T47D (cell line): ENCODE data around the gene USF2.

Experiments used
- DNase-seq, 2 experiments: peaks; one replicate each; pipeline versions ENCODE4 v3.0.0 to v3.0.0-alpha.2; 2011 to 2012; ENCODE audit warnings: low read depth in 1 of 2, low spot score in 1 of 2
- JUND ChIP-seq: IDR thresholded peaks from 2 replicates; pipeline ENCODE4 v1.6.1; 2012; ENCODE audit warnings: low read depth
- in situ Hi-C: cut with HindIII; loops from 2 replicates; pipeline ENCODE4 v1.10.0; 2016; ENCODE audit warnings: low sequenced_read_pairs, low pct_unique_long_range_greater_than_20kb

Gene USF2

DNA sequence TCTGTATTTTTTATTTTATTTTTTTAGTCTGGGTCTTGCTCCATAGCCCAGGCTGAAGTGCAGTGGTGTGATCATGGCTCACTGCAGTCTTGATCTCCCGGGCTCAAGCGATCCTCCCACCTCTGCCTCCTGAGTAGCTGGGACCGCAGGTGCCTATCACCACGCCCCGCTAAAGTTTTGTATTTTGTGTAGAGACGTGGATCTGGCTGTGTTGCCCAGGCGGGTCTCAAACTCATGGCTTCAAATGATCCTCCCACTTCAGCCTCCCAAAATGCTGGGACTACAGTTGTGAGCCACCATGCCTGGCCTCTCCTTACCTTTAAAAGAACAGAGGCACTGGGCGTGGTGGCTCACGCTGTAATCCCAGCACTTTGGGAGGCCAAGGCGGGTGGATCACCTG, 19.0 kb downstream of the USF2 start:
- in situ Hi-C loops: no loop called here
- no peak for TF ChIP-seq JUND

DNA sequence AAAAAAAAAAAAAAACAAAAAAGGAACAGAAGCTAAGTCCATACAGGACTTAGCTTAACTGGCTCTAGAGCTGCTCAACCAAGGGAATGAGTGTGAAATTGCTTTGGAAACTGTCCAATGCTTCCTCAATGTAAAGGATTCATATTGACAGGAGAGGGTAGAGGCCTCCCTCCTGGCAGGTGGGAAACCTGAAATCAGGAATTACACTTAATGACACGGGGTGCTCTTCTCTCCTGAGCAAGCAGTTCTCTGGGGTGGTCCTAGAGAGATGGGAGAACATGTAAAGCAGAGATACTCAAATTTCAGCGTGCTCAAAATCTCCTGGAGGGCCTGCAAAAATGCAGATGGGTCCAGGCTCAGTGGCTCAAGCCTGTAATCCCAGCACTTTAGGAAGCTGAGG, 19.6 kb downstream of the USF2 start:
- no peak for DNase-seq
- TF ChIP-seq JUND: no peak
- in situ Hi-C loops: no loop called here

More for the DNA sequence above, 19.0 kb downstream of the USF2 start:
- DNase-seq: no peak

DNA sequence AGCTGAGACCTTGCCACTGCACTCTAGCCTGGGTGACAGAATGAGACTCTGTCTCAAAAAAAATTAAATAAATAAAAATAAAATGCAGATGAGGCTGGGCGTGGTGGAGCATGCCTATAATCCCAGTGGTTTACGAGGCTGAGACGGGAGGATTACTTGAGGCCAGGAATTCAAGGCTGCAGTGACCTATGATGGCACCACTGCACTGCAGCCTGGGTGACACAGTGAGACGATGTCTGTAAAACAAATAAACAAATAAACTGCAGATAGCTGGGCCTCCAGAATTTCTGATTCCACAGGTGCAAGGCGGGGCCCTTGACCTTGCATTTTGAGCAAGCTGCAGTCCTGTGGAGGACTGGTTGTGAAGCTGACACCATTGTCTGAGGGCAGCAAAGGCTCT, 20.1 kb downstream of the USF2 start:
- in situ Hi-C loops: no loop called here
- TF ChIP-seq JUND: no peak
- DNase-seq: no peak

DNA sequence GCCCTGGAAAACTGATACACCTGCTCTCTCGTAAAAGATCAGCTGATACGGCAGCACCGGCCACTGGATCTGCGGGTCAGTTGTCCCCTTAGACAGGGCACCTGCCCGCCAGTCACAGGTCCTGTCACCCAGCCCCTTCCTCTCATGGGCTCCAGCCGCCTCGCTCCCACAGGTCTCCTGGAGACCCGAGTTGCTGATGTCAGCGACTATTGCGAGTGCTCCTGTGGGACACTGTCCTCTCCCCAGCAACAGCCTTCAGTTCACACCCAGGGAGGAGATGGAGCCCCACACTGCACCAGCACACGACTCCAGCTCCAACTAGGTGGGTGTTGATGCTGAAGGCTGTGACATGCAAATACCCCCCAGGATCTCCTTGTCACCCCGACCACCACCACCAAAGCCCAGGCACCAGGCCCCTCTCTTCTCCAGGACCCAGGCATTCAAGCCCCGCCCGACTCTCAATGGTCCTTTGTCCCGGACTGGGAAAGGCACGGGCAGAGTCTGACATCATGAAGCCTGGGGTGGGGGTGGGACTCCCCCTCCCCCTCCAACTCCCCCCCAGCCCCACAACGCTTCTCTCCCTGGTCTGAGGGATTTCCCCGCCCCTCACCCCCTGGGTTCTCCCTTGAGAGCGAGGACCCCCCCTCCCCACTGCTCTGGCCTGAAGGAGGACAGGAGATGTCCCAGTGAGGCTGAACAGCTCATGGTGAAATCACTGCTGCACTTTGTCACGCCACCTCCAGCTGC, 21.8 kb downstream of the USF2 start:
- no peak for DNase-seq
- in situ Hi-C loops: no loop called here
- TF ChIP-seq JUND: no peak

DNA sequence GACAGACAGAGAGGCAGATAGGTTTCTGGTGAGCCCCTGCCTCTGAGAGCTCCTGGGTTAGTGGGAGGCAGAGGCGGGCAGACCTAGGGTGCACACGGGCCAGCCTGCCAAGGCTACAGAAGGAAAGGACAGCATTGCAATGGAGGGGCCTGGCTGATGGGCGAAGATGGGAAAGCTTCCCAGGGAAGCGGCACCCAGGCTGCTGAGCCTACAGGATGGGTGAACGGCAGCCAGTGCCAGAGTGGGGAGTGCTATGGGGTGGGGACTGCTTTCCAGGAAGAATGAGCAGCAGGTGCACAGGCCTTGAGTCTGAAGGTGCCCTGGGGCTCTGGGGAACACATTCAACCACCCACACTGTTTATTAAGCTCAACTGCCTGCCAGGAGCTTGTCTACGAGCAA, 22.5 kb downstream of the USF2 start:
- TF ChIP-seq JUND: no peak
- in situ Hi-C loops: no loop called here
- DNase-seq: peak in 1 of 2 experiments; percentile 63

DNA sequence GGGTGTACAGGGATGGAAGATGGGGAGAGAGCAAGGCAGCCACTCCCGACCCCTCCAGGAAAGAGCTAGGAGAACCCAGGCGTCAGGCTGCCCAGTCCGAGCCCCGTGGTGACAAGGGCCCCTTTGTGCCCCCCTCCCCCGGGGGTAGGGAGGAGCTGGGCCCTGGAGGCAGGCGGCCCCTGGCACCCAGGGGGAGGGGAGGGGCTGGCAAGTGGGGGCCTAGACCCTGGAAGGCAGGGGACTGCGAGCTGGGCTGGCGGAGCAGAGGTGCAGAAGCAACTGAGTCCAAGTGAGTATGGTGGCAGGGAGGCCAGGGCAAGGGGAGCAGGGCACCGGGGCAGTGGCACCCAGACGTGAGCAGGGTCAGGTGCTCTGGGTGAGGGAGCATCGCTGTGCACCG, 23.2 kb downstream of the USF2 start, which contains the start of gene MAG:
MAG (plus strand) TSS at position 246 of the 400 bp plus-strand sequence. CDS start 3,248 bp downstream, outside the sequence.
- in situ Hi-C loops: no loop called here

DNA sequence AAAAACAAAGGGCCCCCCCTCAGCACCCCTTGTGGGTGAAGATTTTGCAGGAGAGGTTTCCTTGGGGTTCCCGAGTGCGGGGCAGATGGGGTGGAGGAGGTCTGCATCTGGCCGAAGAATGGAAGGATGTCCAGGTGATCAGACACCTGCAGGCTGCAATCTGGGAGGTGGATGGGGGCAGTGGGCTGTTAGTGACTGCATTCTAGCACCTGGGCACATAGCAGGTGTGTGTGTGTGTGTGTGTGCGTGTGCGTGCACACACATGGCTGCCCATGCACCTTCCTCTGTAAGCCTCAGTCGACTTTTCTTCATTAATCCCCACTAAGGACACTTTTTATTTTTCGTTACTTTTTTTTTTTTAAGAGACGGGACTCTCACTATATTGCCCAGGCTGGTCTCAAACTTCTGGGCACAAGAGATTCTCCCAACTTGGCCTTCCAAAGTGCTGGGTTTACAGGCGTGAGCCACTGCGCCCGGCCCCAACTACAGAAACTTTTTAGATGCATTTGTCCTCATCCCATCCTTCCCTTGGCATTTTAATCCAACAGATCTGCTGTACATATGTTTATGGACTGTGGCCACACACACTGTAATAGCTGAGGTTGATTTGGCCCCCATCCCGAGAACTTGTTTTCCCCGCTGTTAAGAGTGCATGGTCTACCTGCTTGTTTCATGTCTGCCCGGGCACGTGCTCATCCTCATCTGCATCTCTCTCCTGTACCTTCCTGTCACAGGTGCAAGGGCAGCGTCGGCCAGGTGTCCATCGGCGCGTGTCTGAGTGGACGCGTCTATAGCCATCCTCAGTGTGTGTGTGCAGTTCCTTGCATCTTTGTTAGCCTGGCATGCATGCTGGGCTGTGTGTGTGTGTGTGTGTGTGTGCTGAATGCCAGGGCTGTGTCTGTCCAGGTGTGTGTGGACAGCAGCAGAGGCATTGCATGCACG, 23.9 kb downstream of the USF2 start:
- no peak for DNase-seq
- TF ChIP-seq JUND: no peak
- in situ Hi-C loops: no loop called here

More for the DNA sequence above, 23.2 kb downstream of the USF2 start, which contains the start of gene MAG:
- TF ChIP-seq JUND: no peak
- DNase-seq: no peak

DNA sequence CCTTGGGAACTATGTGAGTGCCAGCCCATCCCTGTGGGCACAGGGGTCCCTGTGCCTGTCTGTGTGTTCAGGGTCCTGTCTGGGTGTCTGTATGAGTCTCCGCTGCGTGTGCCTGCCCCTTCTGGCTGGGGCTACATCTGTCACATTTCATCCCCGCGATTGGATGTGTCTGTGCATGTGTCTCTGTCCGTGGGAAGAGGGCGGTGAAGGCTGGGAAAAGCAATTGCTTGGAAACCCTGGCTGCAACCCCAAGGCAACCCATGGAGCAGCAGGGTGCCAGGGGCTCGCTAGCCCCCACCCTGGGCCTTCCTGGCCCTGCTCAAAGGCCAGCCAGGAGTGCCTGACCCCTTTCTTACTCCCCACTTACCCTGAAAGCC, 24.6 kb downstream of the USF2 start:
- no peak for DNase-seq

DNA sequence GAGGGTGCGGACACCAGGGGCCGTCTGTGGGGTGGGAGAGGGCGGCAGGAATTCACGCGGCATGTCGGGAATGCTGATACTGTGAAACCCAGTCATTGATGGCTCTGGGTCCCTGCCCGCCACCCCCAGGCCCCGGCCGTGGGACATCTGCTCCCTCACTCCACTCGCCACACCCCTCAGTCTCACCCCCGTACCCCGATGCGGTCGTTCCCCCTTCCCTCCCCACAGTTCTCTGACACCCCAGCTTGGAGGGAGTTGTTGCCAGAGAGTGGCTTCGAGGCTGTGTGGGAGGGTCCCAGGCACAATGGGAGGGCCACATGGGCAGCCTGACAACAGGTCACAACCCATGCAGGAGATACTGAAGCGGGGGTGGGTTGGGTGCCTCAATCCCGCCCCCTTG, 25.0 kb downstream of the USF2 start:
- in situ Hi-C loops: no loop called here
- DNase-seq: no peak

More for the DNA sequence above, 24.6 kb downstream of the USF2 start:
- no peak for TF ChIP-seq JUND
- in situ Hi-C loops: no loop called here

DNA sequence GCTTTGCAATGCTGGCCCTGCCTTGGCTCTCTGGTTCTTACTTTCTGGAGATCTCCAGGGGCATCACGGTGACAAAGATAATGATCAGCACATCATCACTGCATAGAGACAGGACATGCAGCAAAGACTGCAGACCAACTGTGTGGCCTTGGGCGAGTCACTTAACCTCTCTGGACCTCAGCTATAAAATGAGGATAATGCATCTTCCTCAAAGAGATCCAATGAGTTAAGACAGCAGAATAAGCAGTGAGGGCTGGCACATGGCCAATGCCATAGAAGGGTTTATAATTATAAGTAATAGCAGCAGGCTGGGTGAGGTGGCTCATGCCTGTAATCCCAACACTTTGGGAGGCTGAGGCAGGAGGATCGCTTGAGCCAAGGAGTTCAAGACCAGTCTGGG, 25.6 kb downstream of the USF2 start:
- no peak for DNase-seq
- no peak for TF ChIP-seq JUND
- in situ Hi-C loops: no loop called here

More for the DNA sequence above, 25.0 kb downstream of the USF2 start:
- TF ChIP-seq JUND: no peak

DNA sequence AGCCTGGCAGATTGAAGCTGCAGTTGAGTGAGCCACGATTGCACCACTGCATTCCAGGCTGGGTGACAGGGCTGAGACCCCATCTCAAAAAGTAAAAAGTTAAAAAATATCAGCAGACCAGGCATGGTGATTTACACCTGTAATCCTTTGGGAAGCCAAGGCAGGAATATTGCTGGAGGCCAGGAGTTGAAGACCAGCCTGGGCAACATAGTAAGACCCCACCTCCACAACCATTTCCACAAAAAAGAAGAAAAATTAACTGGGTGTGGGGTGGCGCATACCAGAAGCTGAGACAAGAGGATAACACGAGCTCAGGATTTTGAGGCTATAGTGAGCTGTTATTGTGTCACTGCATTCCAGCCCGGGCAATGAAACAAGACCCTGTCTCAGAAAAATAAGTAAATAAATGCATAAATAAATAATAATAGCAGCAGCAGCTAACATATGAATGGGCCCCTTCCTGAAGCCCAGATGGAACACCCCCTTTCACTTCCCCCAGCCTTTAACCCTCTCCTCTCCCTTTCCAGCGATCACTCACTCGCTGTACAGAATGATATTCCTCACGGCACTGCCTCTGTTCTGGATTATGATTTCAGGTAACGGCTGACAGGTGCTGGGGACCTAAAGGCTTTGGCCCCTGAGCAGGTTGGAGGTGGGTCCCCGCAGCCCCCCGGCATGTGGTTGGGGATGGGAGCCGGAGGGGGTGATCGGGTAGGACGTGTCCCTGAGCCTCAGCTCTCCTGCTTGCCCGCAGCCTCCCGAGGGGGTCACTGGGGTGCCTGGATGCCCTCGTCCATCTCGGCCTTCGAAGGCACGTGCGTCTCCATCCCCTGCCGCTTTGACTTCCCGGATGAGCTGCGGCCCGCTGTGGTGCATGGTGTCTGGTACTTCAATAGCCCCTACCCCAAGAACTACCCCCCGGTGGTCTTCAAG, 26.4 kb downstream of the USF2 start:
- in situ Hi-C loops: no loop called here
- no peak for DNase-seq
- no peak for TF ChIP-seq JUND
